ENCODE results near the gene FHIT.

FHIT gene

DNA sequence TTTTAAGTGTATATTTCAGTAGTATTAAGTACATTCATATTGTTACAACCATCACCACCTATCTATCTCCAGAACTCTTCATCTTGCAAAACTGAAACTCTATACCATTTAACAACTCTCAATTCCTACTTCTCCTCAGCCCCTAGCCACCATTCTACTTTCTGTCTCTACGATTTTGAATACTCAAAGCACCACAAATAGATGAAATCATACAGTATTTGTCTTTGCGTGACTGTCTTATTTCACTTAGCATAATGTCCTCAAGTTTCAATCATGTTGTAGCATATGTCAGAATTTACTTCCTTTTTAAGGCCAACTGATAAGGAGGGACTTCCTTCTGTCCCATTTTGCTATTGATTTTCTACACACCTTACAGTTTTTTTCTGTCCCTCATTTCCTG lies 593.3 kb downstream of the FHIT start:
- Histone ChIP-seq H3K36me3 (ENCODE audit: control insufficient read depth in 1 of 2, insufficient read depth in 2 of 2, low read length in 2 of 2) (no peaks in the 10 kb centered on the region), H3K4me3 (ENCODE audit: low read depth in 1 of 2, low read length in 2 of 2) (no peak overlapping the region), H3K27ac (ENCODE audit: low read depth, low read length) (no peak overlapping the region), H3K9me3 (ENCODE audit: control insufficient read depth in 1 of 2, low read length in 2 of 2) (peaks cover 0 to 1% of the 10 kb centered on the region in 2 donors), H3K4me1 (ENCODE audit: control insufficient read depth in 1 of 2, insufficient read depth in 2 of 2, low read length in 2 of 2) (no peaks in the 10 kb centered on the region), H3K9ac (ENCODE audit: low read depth in 1 of 2, low read length in 2 of 2) (no peak overlapping the region), H3K27me3 (ENCODE audit: control insufficient read depth in 1 of 2, insufficient read depth in 2 of 2, low read length in 2 of 2) (no peaks in the 10 kb centered on the region)

DNA sequence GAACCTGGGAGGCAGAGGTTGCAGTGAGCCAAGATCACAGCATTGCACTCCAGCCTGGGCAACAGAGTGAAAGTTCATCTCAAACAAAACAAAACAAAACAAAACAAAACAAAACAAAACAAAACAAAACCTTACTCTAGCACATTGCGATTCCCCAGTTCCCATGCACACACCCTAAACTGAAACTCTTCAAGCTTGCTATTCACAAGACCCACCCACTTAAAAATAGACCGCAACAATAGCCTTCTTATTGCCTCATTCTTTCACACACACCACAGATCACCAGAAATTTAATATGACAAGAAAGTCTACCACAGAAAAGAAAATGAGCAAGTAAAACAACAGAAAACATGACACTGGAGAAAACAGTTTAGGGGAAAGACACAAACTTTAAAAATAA lies 598.4 kb downstream of the FHIT start:
- no peak overlapping the region for H3K27ac ChIP-seq (ENCODE audit: low read depth, low read length)
- no peak overlapping the region for H3K9ac ChIP-seq (ENCODE audit: low read depth in 1 of 2, low read length in 2 of 2)
- no peaks in the 10 kb centered on the region for H3K27me3 ChIP-seq (ENCODE audit: control insufficient read depth in 1 of 2, insufficient read depth in 2 of 2, low read length in 2 of 2)
- no peaks in the 10 kb centered on the region for H3K4me1 ChIP-seq (ENCODE audit: control insufficient read depth in 1 of 2, insufficient read depth in 2 of 2, low read length in 2 of 2)
- no peaks in the 10 kb centered on the region for H3K36me3 ChIP-seq (ENCODE audit: control insufficient read depth in 1 of 2, insufficient read depth in 2 of 2, low read length in 2 of 2)
- H3K4me3 ChIP-seq (ENCODE audit: low read depth in 1 of 2, low read length in 2 of 2): no peak overlapping the region
- H3K9me3 ChIP-seq (ENCODE audit: control insufficient read depth in 1 of 2, low read length in 2 of 2): no peaks in the 10 kb centered on the region

DNA sequence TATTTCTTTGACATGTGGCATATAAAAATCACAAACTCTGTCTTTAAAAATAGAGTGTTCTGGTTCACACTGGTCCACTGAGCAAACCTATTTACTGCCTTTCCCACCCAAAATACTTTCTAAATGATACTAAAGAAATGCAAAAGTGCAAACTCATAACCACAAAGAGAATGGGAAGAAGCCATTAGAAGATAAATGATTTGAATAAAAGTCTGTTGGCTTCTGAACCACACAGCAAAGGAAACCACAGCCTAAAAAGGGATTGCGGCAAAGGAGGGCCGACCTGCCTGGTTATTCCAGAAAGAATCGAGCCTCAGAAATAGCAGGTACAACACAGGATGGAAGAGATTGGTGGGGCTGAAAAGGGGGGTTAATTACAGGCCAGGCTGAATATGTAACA lies 599.5 kb downstream of the FHIT start:
- H3K4me1 ChIP-seq (ENCODE audit: control insufficient read depth in 1 of 2, insufficient read depth in 2 of 2, low read length in 2 of 2): no peaks in the 10 kb centered on the region
- H3K9me3 ChIP-seq (ENCODE audit: control insufficient read depth in 1 of 2, low read length in 2 of 2): no peaks in the 10 kb centered on the region
- no peaks in the 10 kb centered on the region for H3K27me3 ChIP-seq (ENCODE audit: control insufficient read depth in 1 of 2, insufficient read depth in 2 of 2, low read length in 2 of 2)
- H3K27ac ChIP-seq (ENCODE audit: low read depth, low read length): no peak overlapping the region
- no peak overlapping the region for H3K4me3 ChIP-seq (ENCODE audit: low read depth in 1 of 2, low read length in 2 of 2)
- H3K36me3 ChIP-seq (ENCODE audit: control insufficient read depth in 1 of 2, insufficient read depth in 2 of 2, low read length in 2 of 2): no peaks in the 10 kb centered on the region
- no peak overlapping the region for H3K9ac ChIP-seq (ENCODE audit: low read depth in 1 of 2, low read length in 2 of 2)

DNA sequence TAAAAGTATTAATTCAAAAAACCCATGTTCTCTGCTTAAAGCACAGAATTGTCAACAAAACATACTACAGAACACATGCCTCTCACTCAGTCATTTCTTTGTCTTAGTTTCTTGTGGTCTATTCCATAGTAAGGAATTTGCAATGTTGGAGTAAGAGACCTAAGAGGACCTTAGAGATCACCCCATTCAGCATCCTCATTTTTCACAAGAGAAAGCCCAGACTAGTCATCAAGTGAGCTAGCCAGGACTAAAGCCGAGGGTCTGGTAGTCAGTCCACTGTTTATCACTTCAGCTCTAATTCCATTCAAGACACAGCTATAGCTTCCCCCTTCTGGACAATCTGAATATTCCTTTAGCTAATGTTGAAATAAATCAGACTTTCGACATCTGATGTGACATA lies 601.1 kb downstream of the FHIT start:
- Histone ChIP-seq H3K27me3 (ENCODE audit: control insufficient read depth in 1 of 2, insufficient read depth in 2 of 2, low read length in 2 of 2) (no peaks in the 10 kb centered on the region), H3K4me1 (ENCODE audit: control insufficient read depth in 1 of 2, insufficient read depth in 2 of 2, low read length in 2 of 2) (no peaks in the 10 kb centered on the region), H3K9ac (ENCODE audit: low read depth in 1 of 2, low read length in 2 of 2) (no peak overlapping the region), H3K9me3 (ENCODE audit: control insufficient read depth in 1 of 2, low read length in 2 of 2) (no peaks in the 10 kb centered on the region), H3K27ac (ENCODE audit: low read depth, low read length) (no peak overlapping the region), H3K4me3 (ENCODE audit: low read depth in 1 of 2, low read length in 2 of 2) (no peak overlapping the region), H3K36me3 (ENCODE audit: control insufficient read depth in 1 of 2, insufficient read depth in 2 of 2, low read length in 2 of 2) (no peaks in the 10 kb centered on the region)

DNA sequence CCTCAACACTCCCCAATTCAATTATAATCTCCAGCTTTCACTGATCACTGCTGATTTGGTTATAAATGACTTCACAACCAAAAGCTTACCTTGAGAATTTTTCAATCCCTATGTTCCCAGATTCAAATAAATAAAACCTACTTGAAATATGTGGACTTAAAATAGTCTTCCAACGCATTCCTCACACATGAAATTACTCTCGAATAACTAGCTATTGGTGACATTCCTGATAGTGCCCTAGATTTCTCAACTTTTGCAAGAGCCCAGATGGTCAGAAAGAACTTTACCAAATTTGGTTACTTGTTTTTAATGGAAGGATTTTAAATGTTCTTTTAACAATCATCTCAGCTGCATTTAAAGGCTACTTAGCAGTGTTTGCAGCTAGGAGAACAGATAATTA lies 605.5 kb downstream of the FHIT start:
- no peaks in the 10 kb centered on the region for H3K9me3 ChIP-seq (ENCODE audit: control insufficient read depth in 1 of 2, low read length in 2 of 2)
- H3K27ac ChIP-seq (ENCODE audit: low read depth, low read length): no peak overlapping the region
- H3K4me1 ChIP-seq (ENCODE audit: control insufficient read depth in 1 of 2, insufficient read depth in 2 of 2, low read length in 2 of 2): no peaks in the 10 kb centered on the region
- no peaks in the 10 kb centered on the region for H3K36me3 ChIP-seq (ENCODE audit: control insufficient read depth in 1 of 2, insufficient read depth in 2 of 2, low read length in 2 of 2)
- no peak overlapping the region for H3K4me3 ChIP-seq (ENCODE audit: low read depth in 1 of 2, low read length in 2 of 2)
- H3K9ac ChIP-seq (ENCODE audit: low read depth in 1 of 2, low read length in 2 of 2): no peak overlapping the region
- no peaks in the 10 kb centered on the region for H3K27me3 ChIP-seq (ENCODE audit: control insufficient read depth in 1 of 2, insufficient read depth in 2 of 2, low read length in 2 of 2)

DNA sequence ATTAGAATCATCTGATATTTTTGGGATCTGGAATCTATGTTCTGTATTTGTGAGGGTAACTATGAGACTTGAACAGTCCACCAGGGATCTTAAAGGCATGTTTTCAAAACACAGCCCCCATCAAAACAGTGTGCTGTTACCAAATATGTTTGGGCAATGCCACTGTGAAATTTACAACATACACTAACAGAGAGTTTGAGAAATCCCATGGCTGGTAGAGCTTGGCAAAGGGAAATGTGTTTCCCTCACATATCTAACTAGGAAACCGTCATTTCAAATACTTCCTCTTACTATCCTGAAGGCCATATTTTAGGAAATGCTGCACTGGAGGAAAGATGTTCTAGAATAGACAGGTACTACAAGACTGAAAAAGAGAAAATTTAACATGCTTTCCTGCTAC lies 607.4 kb downstream of the FHIT start:
- no peaks in the 10 kb centered on the region for H3K36me3 ChIP-seq (ENCODE audit: control insufficient read depth in 1 of 2, insufficient read depth in 2 of 2, low read length in 2 of 2)
- no peaks in the 10 kb centered on the region for H3K27me3 ChIP-seq (ENCODE audit: control insufficient read depth in 1 of 2, insufficient read depth in 2 of 2, low read length in 2 of 2)
- no peak overlapping the region for H3K27ac ChIP-seq (ENCODE audit: low read depth, low read length)

DNA sequence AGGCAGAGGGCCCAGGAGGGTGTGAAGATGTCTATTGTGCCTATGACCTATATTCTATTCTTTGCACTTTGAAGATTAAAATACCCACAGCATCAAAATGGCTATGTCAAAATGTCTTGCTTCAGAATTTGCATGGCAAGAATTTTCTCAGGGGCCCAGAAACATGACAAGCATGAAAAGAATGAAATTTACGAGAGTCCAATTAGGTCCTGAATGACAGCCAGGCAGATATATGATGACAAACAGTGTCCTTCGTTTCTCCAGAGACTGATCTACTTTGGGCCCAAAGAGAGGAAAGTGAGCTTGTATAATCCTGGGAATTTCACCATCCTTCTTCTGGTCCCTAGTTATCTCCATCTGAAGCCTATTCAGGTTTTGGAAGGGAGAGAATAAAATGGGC lies 609.9 kb downstream of the FHIT start:
- no peak overlapping the region for H3K9ac ChIP-seq (ENCODE audit: low read depth in 1 of 2, low read length in 2 of 2)
- H3K27me3 ChIP-seq (ENCODE audit: control insufficient read depth in 1 of 2, insufficient read depth in 2 of 2, low read length in 2 of 2): no peaks in the 10 kb centered on the region
- H3K27ac ChIP-seq (ENCODE audit: low read depth, low read length): no peak overlapping the region
- no peaks in the 10 kb centered on the region for H3K4me1 ChIP-seq (ENCODE audit: control insufficient read depth in 1 of 2, insufficient read depth in 2 of 2, low read length in 2 of 2)
- H3K4me3 ChIP-seq (ENCODE audit: low read depth in 1 of 2, low read length in 2 of 2): no peak overlapping the region
- no peaks in the 10 kb centered on the region for H3K9me3 ChIP-seq (ENCODE audit: control insufficient read depth in 1 of 2, low read length in 2 of 2)
- no peaks in the 10 kb centered on the region for H3K36me3 ChIP-seq (ENCODE audit: control insufficient read depth in 1 of 2, insufficient read depth in 2 of 2, low read length in 2 of 2)

More for the DNA sequence above, 607.4 kb downstream of the FHIT start:
- no peaks in the 10 kb centered on the region for H3K4me1 ChIP-seq (ENCODE audit: control insufficient read depth in 1 of 2, insufficient read depth in 2 of 2, low read length in 2 of 2)
- H3K9ac ChIP-seq (ENCODE audit: low read depth in 1 of 2, low read length in 2 of 2): no peak overlapping the region
- H3K4me3 ChIP-seq (ENCODE audit: low read depth in 1 of 2, low read length in 2 of 2): no peak overlapping the region
- H3K9me3 ChIP-seq (ENCODE audit: control insufficient read depth in 1 of 2, low read length in 2 of 2): no peaks in the 10 kb centered on the region

DNA sequence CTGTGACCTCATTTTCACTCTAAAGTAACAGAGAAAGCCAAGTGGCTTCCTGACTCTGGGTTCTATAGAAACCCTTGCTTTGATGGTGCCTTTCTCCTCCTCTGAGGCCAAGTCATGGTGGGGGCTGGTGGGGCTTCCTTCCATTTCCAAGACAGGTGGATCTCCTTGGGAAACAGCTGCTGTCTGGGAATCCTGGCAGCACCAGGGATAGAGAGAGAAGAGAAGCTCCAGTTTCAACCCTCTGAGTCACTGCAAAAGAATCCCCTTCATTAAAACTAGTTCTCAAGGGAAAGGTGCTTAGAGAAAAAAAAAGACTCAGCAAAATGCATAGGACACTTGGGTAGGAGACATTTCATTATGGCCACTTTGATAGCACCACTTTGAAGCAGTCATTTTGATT lies 614.4 kb downstream of the FHIT start:
- H3K4me1 ChIP-seq (ENCODE audit: control insufficient read depth in 1 of 2, insufficient read depth in 2 of 2, low read length in 2 of 2): no peaks in the 10 kb centered on the region
- H3K9ac ChIP-seq (ENCODE audit: low read depth in 1 of 2, low read length in 2 of 2): no peak overlapping the region
- H3K9me3 ChIP-seq (ENCODE audit: control insufficient read depth in 1 of 2, low read length in 2 of 2): no peaks in the 10 kb centered on the region
- no peak overlapping the region for H3K4me3 ChIP-seq (ENCODE audit: low read depth in 1 of 2, low read length in 2 of 2)
- H3K36me3 ChIP-seq (ENCODE audit: control insufficient read depth in 1 of 2, insufficient read depth in 2 of 2, low read length in 2 of 2): no peaks in the 10 kb centered on the region
- H3K27ac ChIP-seq (ENCODE audit: low read depth, low read length): no peak overlapping the region
- H3K27me3 ChIP-seq (ENCODE audit: control insufficient read depth in 1 of 2, insufficient read depth in 2 of 2, low read length in 2 of 2): no peaks in the 10 kb centered on the region

DNA sequence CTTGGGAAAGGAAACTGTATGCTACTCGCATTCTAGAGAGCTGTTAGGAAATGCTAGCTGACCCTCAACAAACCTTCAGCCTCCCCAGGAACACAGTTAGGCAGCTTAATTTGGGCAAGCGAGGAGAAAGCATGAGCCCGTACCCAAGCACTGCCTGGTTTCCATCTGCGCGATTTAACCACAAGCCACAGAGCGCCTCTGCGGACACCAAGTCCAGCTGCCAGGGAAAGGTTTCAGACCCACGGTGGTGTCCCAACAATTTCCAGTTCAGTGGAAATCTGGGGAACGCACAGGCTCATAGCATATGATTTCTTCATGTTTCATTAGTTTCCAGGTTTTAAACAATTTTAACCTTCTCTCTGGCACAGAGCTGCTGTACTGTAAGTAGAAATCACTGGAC lies 617.6 kb downstream of the FHIT start:
- Histone ChIP-seq H3K9me3 (ENCODE audit: control insufficient read depth in 1 of 2, low read length in 2 of 2) (no peaks in the 10 kb centered on the region), H3K4me3 (ENCODE audit: low read depth in 1 of 2, low read length in 2 of 2) (no peak overlapping the region), H3K36me3 (ENCODE audit: control insufficient read depth in 1 of 2, insufficient read depth in 2 of 2, low read length in 2 of 2) (no peaks in the 10 kb centered on the region)

DNA sequence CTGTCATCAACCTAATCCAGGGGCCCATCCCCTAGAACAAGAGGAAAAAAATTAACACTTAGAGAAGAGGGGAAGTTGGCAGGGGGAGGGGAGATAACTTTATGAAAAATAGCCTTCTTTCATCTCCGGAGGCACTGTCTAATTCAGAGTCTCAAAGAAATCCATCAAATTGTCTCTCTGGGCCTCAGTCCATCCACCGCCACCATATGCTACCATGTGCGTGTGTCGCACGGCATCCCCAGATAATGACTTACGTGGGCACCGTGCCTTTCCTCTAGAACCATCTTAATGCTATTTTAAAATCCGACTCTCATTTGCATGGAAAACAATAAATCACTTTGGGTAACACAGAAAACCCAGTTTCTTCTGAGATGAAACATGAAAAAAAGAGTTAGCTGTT lies 619.7 kb downstream of the FHIT start:
- H3K27me3 ChIP-seq (ENCODE audit: control insufficient read depth in 1 of 2, insufficient read depth in 2 of 2, low read length in 2 of 2): no peaks in the 10 kb centered on the region
- no peak overlapping the region for H3K27ac ChIP-seq (ENCODE audit: low read depth, low read length)
- H3K9me3 ChIP-seq (ENCODE audit: control insufficient read depth in 1 of 2, low read length in 2 of 2): no peaks in the 10 kb centered on the region
- H3K4me3 ChIP-seq (ENCODE audit: low read depth in 1 of 2, low read length in 2 of 2): no peak overlapping the region
- H3K9ac ChIP-seq (ENCODE audit: low read depth in 1 of 2, low read length in 2 of 2): no peak overlapping the region
- H3K36me3 ChIP-seq (ENCODE audit: control insufficient read depth in 1 of 2, insufficient read depth in 2 of 2, low read length in 2 of 2): no peaks in the 10 kb centered on the region
- H3K4me1 ChIP-seq (ENCODE audit: control insufficient read depth in 1 of 2, insufficient read depth in 2 of 2, low read length in 2 of 2): no peaks in the 10 kb centered on the region

More for the DNA sequence above, 617.6 kb downstream of the FHIT start:
- no peaks in the 10 kb centered on the region for H3K4me1 ChIP-seq (ENCODE audit: control insufficient read depth in 1 of 2, insufficient read depth in 2 of 2, low read length in 2 of 2)
- H3K27me3 ChIP-seq (ENCODE audit: control insufficient read depth in 1 of 2, insufficient read depth in 2 of 2, low read length in 2 of 2): no peaks in the 10 kb centered on the region
- no peak overlapping the region for H3K9ac ChIP-seq (ENCODE audit: low read depth in 1 of 2, low read length in 2 of 2)
- no peak overlapping the region for H3K27ac ChIP-seq (ENCODE audit: low read depth, low read length)

DNA sequence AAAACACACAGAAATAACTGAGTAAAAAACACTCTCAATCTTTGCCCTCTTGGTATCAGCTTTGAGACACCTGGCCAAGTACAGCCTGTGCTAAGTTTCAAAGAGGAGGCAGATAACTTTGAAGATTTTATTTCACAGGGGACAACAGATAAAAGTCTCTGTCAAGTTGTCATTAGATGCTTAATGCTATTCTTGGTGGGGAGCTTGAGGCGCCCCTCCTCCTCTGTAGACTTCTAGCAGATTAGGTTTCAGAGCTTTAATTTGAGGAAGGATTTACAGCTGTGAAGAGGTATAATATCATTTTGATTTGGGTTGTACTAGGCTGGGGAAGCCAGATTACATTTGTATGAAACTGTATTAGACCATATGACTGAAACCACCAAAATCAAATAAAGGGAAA lies 620.3 kb downstream of the FHIT start:
- Histone ChIP-seq H3K4me3 (ENCODE audit: low read depth in 1 of 2, low read length in 2 of 2) (no peak overlapping the region), H3K9me3 (ENCODE audit: control insufficient read depth in 1 of 2, low read length in 2 of 2) (no peaks in the 10 kb centered on the region), H3K36me3 (ENCODE audit: control insufficient read depth in 1 of 2, insufficient read depth in 2 of 2, low read length in 2 of 2) (no peaks in the 10 kb centered on the region), H3K27me3 (ENCODE audit: control insufficient read depth in 1 of 2, insufficient read depth in 2 of 2, low read length in 2 of 2) (no peaks in the 10 kb centered on the region), H3K9ac (ENCODE audit: low read depth in 1 of 2, low read length in 2 of 2) (no peak overlapping the region), H3K27ac (ENCODE audit: low read depth, low read length) (no peak overlapping the region), H3K4me1 (ENCODE audit: control insufficient read depth in 1 of 2, insufficient read depth in 2 of 2, low read length in 2 of 2) (no peaks in the 10 kb centered on the region)

All from duodenal mucosa (tissue), 2 donors.